ENCODE results near the gene JMJD8.
A peak's percentile ranks its signal among the peaks of the same experiment; 100 is the strongest.
"Not testable (repeated sequence)": the region's sequence is repeated elsewhere in the genome, so short reads cannot be mapped to it uniquely, and the experiment has no call there.

JMJD8 gene

GRCh38 chr16:693766-694165 lies 9.6 kb upstream of the JMJD8 start:
- H3K4me3 ChIP-seq (ENCODE audit: low read depth, low read length) = peak overlapping the region; percentile 14

- H3K4me3 ChIP-seq (ENCODE audit: low read depth, low read length) = no peak overlapping the region
Observed at GRCh38 chr16:693364-693763, 9.2 kb upstream of the JMJD8 start.

GRCh38 chr16:692356-693108 lies 8.4 kb upstream of the JMJD8 start:
- no peak overlapping the region for H3K4me3 ChIP-seq (ENCODE audit: low read depth, low read length)

GRCh38 chr16:691242-691641 lies 7.1 kb upstream of the JMJD8 start:
- not testable (repeated sequence) for H3K4me3 ChIP-seq (ENCODE audit: low read depth, low read length)

GRCh38 chr16:689175-689897 lies 5.2 kb upstream of the JMJD8 start:
- H3K4me3 ChIP-seq (ENCODE audit: low read depth, low read length) = peak overlapping the region; percentile 59

GRCh38 chr16:687499-687898 lies 3.4 kb upstream of the JMJD8 start:
- no peak overlapping the region for H3K4me3 ChIP-seq (ENCODE audit: low read depth, low read length)

- no peak overlapping the region for H3K4me3 ChIP-seq (ENCODE audit: low read depth, low read length)
Observed at GRCh38 chr16:686459-687260, 2.5 kb upstream of the JMJD8 start.

GRCh38 chr16:685967-686366 lies 1.8 kb upstream of the JMJD8 start:
- H3K4me3 ChIP-seq (ENCODE audit: low read depth, low read length) = no peak overlapping the region

- no peak overlapping the region for H3K4me3 ChIP-seq (ENCODE audit: low read depth, low read length)
Observed at GRCh38 chr16:684961-685696, 995 bp upstream of the JMJD8 start.

- peak overlapping the region; percentile 81 for H3K4me3 ChIP-seq (ENCODE audit: low read depth, low read length)
Observed at GRCh38 chr16:683396-684070, 601 bp downstream of the JMJD8 start.

GRCh38 chr16:682493-683395 lies 1.4 kb downstream of the JMJD8 start:
- H3K4me3 ChIP-seq (ENCODE audit: low read depth, low read length) = no peak overlapping the region

- H3K4me3 ChIP-seq (ENCODE audit: low read depth, low read length) = no peak overlapping the region
Observed at GRCh38 chr16:681746-682427, 2.2 kb downstream of the JMJD8 start.

- peak overlapping the region; percentile 74 for H3K4me3 ChIP-seq (ENCODE audit: low read depth, low read length)
Observed at GRCh38 chr16:680967-681745, 3.0 kb downstream of the JMJD8 start.

GRCh38 chr16:680625-680945 lies 3.5 kb downstream of the JMJD8 start:
- peak overlapping the region; percentile 74 for H3K4me3 ChIP-seq (ENCODE audit: low read depth, low read length)

- peak within 1 kb of the TSS; percentile 74 for H3K4me3 ChIP-seq (ENCODE audit: low read depth, low read length)
Observed at GRCh38 chr16:679814-680624, 4.1 kb downstream of the JMJD8 start, which contains the start of gene STUB1. TSS of gene STUB1 (plus strand) at chr16:680410. CDS start at chr16:680526, 116 bp downstream.

GRCh38 chr16:678858-679813 lies 5.0 kb downstream of the JMJD8 start:
- peak overlapping the region; percentile 24 for H3K4me3 ChIP-seq (ENCODE audit: low read depth, low read length)
